Measurements from ENCODE around the gene PIP4K2A. TPM values are rescaled to one million over a fixed set of nuclear protein-coding genes. Genes with fewer than 3 reads are reported as not detected.

The PIP4K2A gene
- total RNA-seq, 1 experiment from 2014 or later, result 17.4 TPM

DNA sequence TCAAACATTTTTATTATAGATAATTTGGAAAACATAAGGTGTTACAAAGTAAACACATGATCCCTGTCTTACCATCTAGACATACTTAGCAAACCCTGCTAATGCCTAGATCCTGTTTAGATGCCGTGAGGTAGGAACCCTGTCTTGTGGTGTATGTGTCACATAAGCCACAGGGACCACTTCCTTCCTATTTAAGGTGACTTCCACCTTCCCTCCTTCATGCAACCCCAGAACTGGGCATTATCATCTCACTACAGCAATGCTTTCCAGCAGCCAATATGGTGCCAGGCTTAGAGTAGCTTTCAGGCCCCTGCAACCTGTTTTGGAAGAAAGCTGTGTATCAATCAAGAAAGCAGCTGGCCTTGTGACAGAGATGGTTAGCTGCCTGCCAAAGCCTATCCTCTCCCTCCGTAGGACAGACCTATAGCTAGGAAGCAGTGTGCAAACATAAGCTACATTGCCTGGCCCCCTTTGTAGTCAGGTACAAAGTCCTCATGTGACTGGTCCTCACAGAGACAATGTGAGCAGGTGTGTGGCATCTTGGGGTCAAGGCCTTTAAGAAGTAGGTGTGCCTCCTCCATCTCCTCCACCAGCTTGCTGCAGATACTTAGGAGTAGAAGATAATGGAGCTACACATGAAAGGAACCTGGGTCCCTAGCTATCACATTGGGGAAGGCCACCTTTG, 222.3 kb downstream of the PIP4K2A start:
- no peaks in the 10 kb centered on the region for H3K9me3 ChIP-seq
- no peaks in the 10 kb centered on the region; the same call in 1 of the 2 replicates for H3K27me3 ChIP-seq
- no peak for DNase-seq
- H3K36me3 ChIP-seq, result no peaks in the 10 kb centered on the region
- no peak overlapping the region for H3K4me3 ChIP-seq

DNA sequence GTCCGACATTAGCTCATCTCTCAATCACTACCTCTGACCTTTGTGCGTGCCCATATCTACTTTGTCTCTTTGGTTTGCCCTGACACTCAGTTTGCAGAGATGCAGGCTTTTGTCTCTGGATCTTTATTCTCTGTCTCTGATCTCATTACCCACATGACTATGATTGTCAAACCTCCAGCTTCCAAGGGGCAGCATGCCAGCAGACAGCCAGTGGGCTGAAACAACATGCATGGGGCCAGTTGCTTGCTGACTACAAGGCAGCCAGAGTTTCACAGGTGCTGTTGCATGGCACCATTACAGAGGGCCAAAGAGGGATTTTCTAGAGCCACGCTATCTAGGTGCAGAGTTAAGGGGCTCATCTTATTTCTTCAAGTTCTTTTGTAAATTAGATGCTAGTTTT, 222.9 kb downstream of the PIP4K2A start:
- H3K36me3 ChIP-seq, result no peaks in the 10 kb centered on the region
- no peaks in the 10 kb centered on the region; the same call in 1 of the 2 replicates for H3K27me3 ChIP-seq
- H3K4me3 ChIP-seq, result no peak overlapping the region
- DNase-seq, result no peak
- H3K9me3 ChIP-seq, result no peaks in the 10 kb centered on the region

DNA sequence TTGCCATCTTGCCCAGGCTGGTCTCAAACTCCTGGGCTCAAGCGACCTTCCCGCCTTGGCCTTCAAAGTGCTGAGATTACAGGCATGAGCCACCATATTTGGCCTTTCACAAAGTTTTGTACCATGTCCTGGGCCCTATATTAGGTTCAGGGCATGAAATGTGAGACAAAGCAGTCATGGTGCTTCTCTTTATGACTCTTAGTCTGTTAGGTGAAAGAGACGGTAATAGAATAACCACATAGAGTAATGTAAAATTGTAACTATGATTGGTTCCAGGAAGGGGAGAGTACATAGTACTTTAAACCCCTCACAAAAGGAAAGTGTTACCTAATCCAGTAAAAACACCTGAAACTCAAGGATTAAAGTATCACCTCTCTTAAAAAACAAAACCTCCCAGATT, 224.4 kb downstream of the PIP4K2A start:
- no peaks in the 10 kb centered on the region for H3K36me3 ChIP-seq
- no peaks in the 10 kb centered on the region for H3K9me3 ChIP-seq
- no peak overlapping the region for H3K4me3 ChIP-seq
- no peak for DNase-seq
- H3K27me3 ChIP-seq, result no peaks in the 10 kb centered on the region; the same call in 1 of the 2 replicates

DNA sequence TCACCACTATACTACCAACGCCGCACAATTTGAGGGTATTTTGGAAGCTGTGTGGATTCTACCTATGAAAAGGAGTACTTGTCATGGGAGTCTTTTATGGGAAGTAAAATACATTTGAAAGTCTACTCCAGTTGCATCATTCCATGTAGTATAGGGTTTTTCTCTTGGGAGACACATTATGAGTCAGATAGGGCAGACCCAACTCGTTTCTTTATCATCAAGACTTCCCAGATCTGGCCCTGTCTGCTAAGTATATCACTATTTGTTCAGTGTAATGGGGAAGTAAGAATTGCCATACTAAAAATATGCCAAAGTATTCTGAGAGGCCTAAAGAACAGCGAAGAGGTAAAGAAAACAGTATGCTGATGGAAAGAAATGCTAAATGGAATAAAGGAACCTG, 224.9 kb downstream of the PIP4K2A start:
- Histone ChIP-seq H3K36me3 (no peaks in the 10 kb centered on the region), H3K27me3 (no peaks in the 10 kb centered on the region; the same call in 1 of the 2 replicates), H3K4me3 (no peak overlapping the region), H3K9me3 (no peaks in the 10 kb centered on the region)
- DNase-seq, result no peak

DNA sequence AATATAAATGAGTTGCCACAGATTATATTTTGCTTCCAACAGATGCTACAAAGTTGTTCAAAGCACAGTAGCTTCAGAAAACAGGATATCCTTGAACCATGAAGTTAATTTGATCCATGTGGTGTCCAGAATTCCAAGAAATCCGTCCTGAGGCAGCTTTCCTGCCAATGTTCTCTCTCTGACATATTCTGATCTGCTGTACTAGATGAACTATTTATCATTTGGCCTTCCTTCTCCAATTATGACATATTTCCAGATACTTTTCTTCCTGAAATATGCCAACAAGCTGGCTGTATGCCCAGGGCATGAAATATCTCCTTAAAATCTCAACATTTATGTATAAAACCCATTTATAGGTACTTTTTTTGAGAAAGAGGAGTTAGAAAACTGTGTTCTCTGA, 227.9 kb downstream of the PIP4K2A start:
- no peak for DNase-seq
- Histone ChIP-seq H3K9me3 (no peaks in the 10 kb centered on the region), H3K4me3 (no peak overlapping the region), H3K36me3 (no peaks in the 10 kb centered on the region), H3K27me3 (no peaks in the 10 kb centered on the region; the same call in 1 of the 2 replicates)

Other genes with a start within 250 kb of the PIP4K2A start
- gene ARMC3, start 213.5 kb upstream of the PIP4K2A start, total RNA-seq (2014; rRNA removed; shearing (Covaris generic); ENCODE audit: low replicate concordance), result not detected in 2 replicates

Data from MG63 (cell line).